ENCODE measurements around the gene DSTYK.
"Not testable (repeated sequence)": the region's sequence is repeated elsewhere in the genome, so short reads cannot be mapped to it uniquely, and the experiment has no call there.

The DSTYK gene

DNA sequence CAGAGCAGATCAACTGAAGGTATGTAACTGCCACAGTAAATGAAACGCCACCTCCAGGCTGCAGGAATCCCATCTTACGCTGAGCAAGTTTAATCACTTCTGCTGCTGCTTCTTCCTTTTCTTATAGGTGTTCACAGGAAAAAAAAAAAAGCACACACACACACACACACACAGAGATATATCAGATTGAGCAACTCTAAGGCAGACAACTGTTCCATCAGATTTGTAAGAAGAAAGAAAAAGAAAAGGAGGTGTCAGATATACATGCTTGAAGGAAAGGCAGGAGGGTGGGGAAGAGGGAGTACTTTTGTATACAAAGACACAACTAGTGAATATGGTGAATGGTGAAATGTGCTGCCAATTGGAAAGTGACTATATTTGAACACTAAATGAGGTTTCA is 28.6 kb downstream of the DSTYK start:
- Histone ChIP-seq H3K27ac (ENCODE audit: low read length) (no peak overlapping the region), H3K79me2 (ENCODE audit: low read length) (peaks cover 12% of the 10 kb centered on the region), H3K4me2 (ENCODE audit: low read depth, low read length) (no peak overlapping the region), H3K9ac (ENCODE audit: low read length) (no peak overlapping the region), H3K4me3 (ENCODE audit: low read length) (no peak overlapping the region), H3K9me3 (replicated peaks; ENCODE audit: insufficient read depth, low read length) (no peaks in the 10 kb centered on the region), H2AFZ (ENCODE audit: low read length) (no peak overlapping the region), H3K9me2 (replicated peaks; ENCODE audit: insufficient read depth, low read length) (no peaks in the 10 kb centered on the region), H3K36me3 (replicated peaks; ENCODE audit: insufficient read depth, low read length) (no peaks in the 10 kb centered on the region), H3K27me3 (replicated peaks; ENCODE audit: insufficient read depth, low read length) (no peaks in the 10 kb centered on the region), H3K4me1 (ENCODE audit: low read length) (peaks cover 7% of the 10 kb centered on the region), H4K20me1 (ENCODE audit: insufficient read depth, low read length) (no peaks in the 10 kb centered on the region), H3F3A (ENCODE audit: insufficient read depth, low read length) (no peaks in the 10 kb centered on the region)
- TF ChIP-seq EZH2 (optimal IDR thresholded peaks at IDR 0.05; ENCODE audit: low read depth, low read length) (no peak), EZH2phosphoT487 (IDR thresholded peaks at IDR 0.05; ENCODE audit: low read length) (no peak)
- TF ChIP-seq, protein P1, sequence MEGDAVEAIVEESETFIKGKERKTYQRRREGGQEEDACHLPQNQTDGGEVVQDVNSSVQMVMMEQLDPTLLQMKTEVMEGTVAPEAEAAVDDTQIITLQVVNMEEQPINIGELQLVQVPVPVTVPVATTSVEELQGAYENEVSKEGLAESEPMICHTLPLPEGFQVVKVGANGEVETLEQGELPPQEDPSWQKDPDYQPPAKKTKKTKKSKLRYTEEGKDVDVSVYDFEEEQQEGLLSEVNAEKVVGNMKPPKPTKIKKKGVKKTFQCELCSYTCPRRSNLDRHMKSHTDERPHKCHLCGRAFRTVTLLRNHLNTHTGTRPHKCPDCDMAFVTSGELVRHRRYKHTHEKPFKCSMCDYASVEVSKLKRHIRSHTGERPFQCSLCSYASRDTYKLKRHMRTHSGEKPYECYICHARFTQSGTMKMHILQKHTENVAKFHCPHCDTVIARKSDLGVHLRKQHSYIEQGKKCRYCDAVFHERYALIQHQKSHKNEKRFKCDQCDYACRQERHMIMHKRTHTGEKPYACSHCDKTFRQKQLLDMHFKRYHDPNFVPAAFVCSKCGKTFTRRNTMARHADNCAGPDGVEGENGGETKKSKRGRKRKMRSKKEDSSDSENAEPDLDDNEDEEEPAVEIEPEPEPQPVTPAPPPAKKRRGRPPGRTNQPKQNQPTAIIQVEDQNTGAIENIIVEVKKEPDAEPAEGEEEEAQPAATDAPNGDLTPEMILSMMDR (IDR thresholded peaks at IDR 0.05; ENCODE audit: low read length) = no peak
- no peak for DNase-seq

DNA sequence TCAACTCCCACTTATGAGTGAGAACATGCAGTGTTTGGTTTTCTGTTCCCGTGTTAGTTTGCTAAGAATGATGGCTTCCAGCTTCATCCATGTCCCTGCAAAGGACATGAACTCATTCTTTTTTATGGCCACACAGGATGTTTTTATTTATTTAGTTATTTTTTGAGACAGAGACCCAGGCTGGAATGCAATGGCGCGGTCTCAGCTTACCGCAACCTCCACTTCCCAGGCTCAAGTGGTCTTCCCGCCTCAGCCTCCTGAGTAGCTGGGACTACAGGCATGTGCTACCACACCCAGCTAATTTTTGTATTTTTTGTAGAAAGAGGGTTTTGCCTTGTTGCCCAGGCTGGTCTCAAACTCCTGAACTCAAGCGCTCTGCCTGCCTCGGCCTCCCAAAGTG is 31.2 kb downstream of the DSTYK start:
- H3K36me3 ChIP-seq (replicated peaks; ENCODE audit: insufficient read depth, low read length); H3K9me2 ChIP-seq (replicated peaks; ENCODE audit: insufficient read depth, low read length); H3K4me3 ChIP-seq (ENCODE audit: low read length); H2AFZ ChIP-seq (ENCODE audit: low read length); H3F3A ChIP-seq (ENCODE audit: insufficient read depth, low read length); H3K9ac ChIP-seq (ENCODE audit: low read length); DNase-seq; H3K9me3 ChIP-seq (replicated peaks; ENCODE audit: insufficient read depth, low read length); H3K27me3 ChIP-seq (replicated peaks; ENCODE audit: insufficient read depth, low read length); H3K79me2 ChIP-seq (ENCODE audit: low read length); H3K27ac ChIP-seq (ENCODE audit: low read length); H4K20me1 ChIP-seq (ENCODE audit: insufficient read depth, low read length); H3K4me2 ChIP-seq (ENCODE audit: low read depth, low read length); H3K4me1 ChIP-seq (ENCODE audit: low read length): not testable (repeated sequence)

- Histone ChIP-seq H2AFZ (ENCODE audit: low read length) (no peak overlapping the region), H4K20me1 (ENCODE audit: insufficient read depth, low read length) (no peaks in the 10 kb centered on the region), H3K27me3 (replicated peaks; ENCODE audit: insufficient read depth, low read length) (no peaks in the 10 kb centered on the region), H3F3A (ENCODE audit: insufficient read depth, low read length) (no peaks in the 10 kb centered on the region), H3K9me3 (replicated peaks; ENCODE audit: insufficient read depth, low read length) (no peaks in the 10 kb centered on the region), H3K4me2 (ENCODE audit: low read depth, low read length) (no peak overlapping the region), H3K9me2 (replicated peaks; ENCODE audit: insufficient read depth, low read length) (no peaks in the 10 kb centered on the region), H3K4me3 (ENCODE audit: low read length) (no peak overlapping the region), H3K9ac (ENCODE audit: low read length) (no peak overlapping the region), H3K27ac (ENCODE audit: low read length) (no peak overlapping the region), H3K79me2 (ENCODE audit: low read length) (no peaks in the 10 kb centered on the region), H3K4me1 (ENCODE audit: low read length) (peaks cover 7% of the 10 kb centered on the region), H3K36me3 (replicated peaks; ENCODE audit: insufficient read depth, low read length) (no peaks in the 10 kb centered on the region)
- no peak for DNase-seq
- TF ChIP-seq EZH2 (optimal IDR thresholded peaks at IDR 0.05; ENCODE audit: low read depth, low read length) (no peak), EZH2phosphoT487 (IDR thresholded peaks at IDR 0.05; ENCODE audit: low read length) (no peak)
- TF ChIP-seq, protein P1 (IDR thresholded peaks at IDR 0.05; ENCODE audit: low read length) = no peak
Observed at GRCh38 chr1:205179842-205180241, 31.7 kb downstream of the DSTYK start.

- H3K79me2 ChIP-seq (ENCODE audit: low read length) = no peaks in the 10 kb centered on the region
- no peaks in the 10 kb centered on the region for H3K27me3 ChIP-seq (replicated peaks; ENCODE audit: insufficient read depth, low read length)
- H3K4me3 ChIP-seq (ENCODE audit: low read length) = no peak overlapping the region
- no peak for TF ChIP-seq EZH2 (optimal IDR thresholded peaks at IDR 0.05; ENCODE audit: low read depth, low read length)
- TF ChIP-seq, protein P1 (IDR thresholded peaks at IDR 0.05; ENCODE audit: low read length) = no peak
- no peak for TF ChIP-seq EZH2phosphoT487 (IDR thresholded peaks at IDR 0.05; ENCODE audit: low read length)
- H3K9me2 ChIP-seq (replicated peaks; ENCODE audit: insufficient read depth, low read length) = no peaks in the 10 kb centered on the region
- H3K4me1 ChIP-seq (ENCODE audit: low read length) = no peaks in the 10 kb centered on the region
- no peak overlapping the region for H3K9ac ChIP-seq (ENCODE audit: low read length)
- H3K4me2 ChIP-seq (ENCODE audit: low read depth, low read length) = no peak overlapping the region
- no peak overlapping the region for H3K27ac ChIP-seq (ENCODE audit: low read length)
- H3K36me3 ChIP-seq (replicated peaks; ENCODE audit: insufficient read depth, low read length) = no peaks in the 10 kb centered on the region
- H3K9me3 ChIP-seq (replicated peaks; ENCODE audit: insufficient read depth, low read length) = no peaks in the 10 kb centered on the region
- H2AFZ ChIP-seq (ENCODE audit: low read length) = no peak overlapping the region
- no peak for DNase-seq
- H4K20me1 ChIP-seq (ENCODE audit: insufficient read depth, low read length) = no peaks in the 10 kb centered on the region
- no peaks in the 10 kb centered on the region for H3F3A ChIP-seq (ENCODE audit: insufficient read depth, low read length)
Observed at GRCh38 chr1:205172729-205173366, 38.7 kb downstream of the DSTYK start.

Data from MM.1S (cell line).